OCI-LY1 (cell line): ENCODE data around the gene STON2.

ENCODE experiments used
- CTCF ChIP-seq: fragments of 200-600 bp; sonication (generic), shearing (Covaris generic); IDR thresholded peaks from 2 replicates; pipeline ENCODE4 v1.5.1; 2017; ENCODE audit warnings: mild to moderate bottlenecking, antibody characterized with exemption, low read length, moderate library complexity, mixed read lengths
- EZH2 ChIP-seq: fragments of 200-600 bp; sonication (generic), shearing (Covaris generic); IDR thresholded peaks from 2 replicates; pipeline ENCODE4 v1.8.0; 2017; ENCODE audit warnings: borderline replicate concordance, mixed run types, mild to moderate bottlenecking, antibody characterized with exemption, low read length, moderate library complexity, mixed read lengths

- no peak for TF ChIP-seq CTCF
- TF ChIP-seq EZH2: no peak
Observed at GRCh38 chr14:81408595-81408994, 8.5 kb upstream of the STON2 start.
